ENCODE results near the gene ROCK2. TPM values are rescaled to one million over a fixed set of nuclear protein-coding genes. Genes with fewer than 3 reads are reported as not detected.

Gene ROCK2
- polyA plus RNA-seq, 1 of the 3 experiments (the other 2 are of a cell fraction), result 4.2 TPM

- TF ChIP-seq ZBTB33 (IDR thresholded peaks at IDR 0.05; ENCODE audit: borderline replicate concordance, low read depth) (no peak), FOXJ3 (CRISPR knock-in tag; IDR thresholded peaks at IDR 0.05) (no peak), SIN3A (IDR thresholded peaks at IDR 0.05; ENCODE audit: borderline replicate concordance, low read depth, low read length) (no peak), YY1 (IDR thresholded peaks at IDR 0.05; ENCODE audit: low read depth) (no peak)
Observed at GRCh38 chr2:11368059-11368572, 23.7 kb upstream of the ROCK2 start (continued).

GRCh38 chr2:11367170-11367730 is 22.8 kb upstream of the ROCK2 start:
- no peaks in the 10 kb centered on the region for H3K9me2 ChIP-seq
- no peaks in the 10 kb centered on the region for H3K36me3 ChIP-seq (replicated peaks in 1 of 2; ENCODE audit: control insufficient read depth in 1 of 2, insufficient read depth in 2 of 2, low read length in 1 of 2)
- no peak overlapping the region for H3K27ac ChIP-seq (ENCODE audit: low read depth in 2 of 2, low read length in 1 of 2)
- no peaks in the 10 kb centered on the region for H4K20me1 ChIP-seq (ENCODE audit: insufficient read depth)
- CTCF ChIA-PET, result interaction anchor here (0.8 to 1.9 kb wide), 6 partner anchors 9 to 235 kb away, joined by 3 to 5 read pairs (median 3); a partner anchor contains a TSS
- H3F3A ChIP-seq (replicated peaks; ENCODE audit: insufficient read depth), result peaks cover 8% of the 10 kb centered on the region
- no peak overlapping the region for H3K9ac ChIP-seq
- POLR2A ChIA-PET, result no interaction called here
- no peak overlapping the region for H3K4me3 ChIP-seq (ENCODE audit: low read depth in 2 of 2, low read length in 1 of 2)
- H3K79me2 ChIP-seq (ENCODE audit: insufficient read depth), result no peaks in the 10 kb centered on the region
- no peak for TF ChIP-seq ELF1 (IDR thresholded peaks at IDR 0.05)
- no peak for TF ChIP-seq RCOR1 (IDR thresholded peaks at IDR 0.05; ENCODE audit: low read length)
- no peak for TF ChIP-seq ZBTB33 (IDR thresholded peaks at IDR 0.05; ENCODE audit: borderline replicate concordance, low read depth)
- TF ChIP-seq JUND (IDR thresholded peaks at IDR 0.05), result no peak
- no peak overlapping the region for H3K4me2 ChIP-seq
- no peaks in the 10 kb centered on the region for H3K9me3 ChIP-seq
- no peak for DNase-seq
- H3K27me3 ChIP-seq (ENCODE audit: insufficient read depth), result no peaks in the 10 kb centered on the region
- peak overlapping the region; percentile 39; the same call in 1 of the 2 replicates for H2AFZ ChIP-seq (ENCODE audit: low read depth)
- peaks cover 0 to 21% of the 10 kb centered on the region in 2 experiments; a peak in 2 of 4 replicates for H3K4me1 ChIP-seq (ENCODE audit: control insufficient read depth in 1 of 2, insufficient read depth in 2 of 2, low read depth in 1 of 2, low read length in 1 of 2)
- 96% methylated on average over 1 of the region's 1 CpG for WGBS (ENCODE audit: low lambda C conversion rate)

DNA sequence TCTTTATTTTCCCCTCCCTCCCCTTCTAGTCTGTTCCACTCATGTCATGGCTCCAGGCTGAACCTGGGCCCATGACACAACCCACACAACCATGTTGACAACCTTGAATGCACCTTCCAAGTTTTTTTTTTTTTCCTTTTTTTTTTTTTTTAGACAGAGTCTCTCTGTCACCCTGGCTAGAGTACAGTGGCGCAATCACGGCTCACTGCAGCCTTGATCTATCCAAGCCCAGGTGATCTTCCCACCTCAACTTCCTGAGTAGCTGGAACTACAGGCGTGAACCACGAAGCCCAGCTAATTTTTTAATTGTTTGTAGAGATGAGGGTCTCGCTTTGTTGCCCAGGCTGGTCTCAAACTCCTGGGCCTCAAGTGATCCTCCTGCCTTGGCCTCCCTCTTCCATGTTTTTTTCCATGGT is 21.9 kb upstream of the ROCK2 start:
- 86% methylated on average over 5 of the region's 5 CpGs for whole genome bisulfite sequencing (ENCODE audit: low lambda C conversion rate)
- Histone ChIP-seq H4K20me1 (ENCODE audit: insufficient read depth) (no peaks in the 10 kb centered on the region), H3K36me3 (replicated peaks in 1 of 2; ENCODE audit: control insufficient read depth in 1 of 2, insufficient read depth in 2 of 2, low read length in 1 of 2) (no peaks in the 10 kb centered on the region), H3K4me2 (no peak overlapping the region), H3K9me3 (no peaks in the 10 kb centered on the region), H3K4me3 (ENCODE audit: low read depth in 2 of 2, low read length in 1 of 2) (no peak overlapping the region), H2AFZ (ENCODE audit: low read depth) (no peak overlapping the region), H3K4me1 (ENCODE audit: control insufficient read depth in 1 of 2, insufficient read depth in 2 of 2, low read depth in 1 of 2, low read length in 1 of 2) (peaks cover 0 to 15% of the 10 kb centered on the region in 2 experiments; a peak in 2 of 4 replicates), H3K9me2 (no peaks in the 10 kb centered on the region), H3K27ac (ENCODE audit: low read depth in 2 of 2, low read length in 1 of 2) (no peak overlapping the region), H3K27me3 (ENCODE audit: insufficient read depth) (no peaks in the 10 kb centered on the region), H3K79me2 (ENCODE audit: insufficient read depth) (no peaks in the 10 kb centered on the region), H3F3A (replicated peaks; ENCODE audit: insufficient read depth) (peaks cover 8% of the 10 kb centered on the region), H3K9ac (no peak overlapping the region)
- CTCF ChIA-PET, result interaction anchor here (1.4 to 1.5 kb wide), 2 partner anchors 13 to 17 kb away, joined by 3 read pairs; no protein-coding TSS in a partner anchor
- no peak for DNase-seq
- POLR2A ChIA-PET, result interaction anchor here (0.7 kb wide), 1 partner anchor 22 kb away, joined by 3 read pairs; the partner anchor contains the start of gene ROCK2
- TF ChIP-seq TAF1 (IDR thresholded peaks at IDR 0.05; ENCODE audit: borderline replicate concordance, low read depth, low read length), result no peak
- no peak for TF ChIP-seq GABPA (IDR thresholded peaks at IDR 0.05; ENCODE audit: low read depth)
- TF ChIP-seq RFX5 (IDR thresholded peaks at IDR 0.05; ENCODE audit: low read length), result no peak
- TF ChIP-seq ZBTB33 (IDR thresholded peaks at IDR 0.05; ENCODE audit: borderline replicate concordance, low read depth), result no peak
- TF ChIP-seq SIN3A (IDR thresholded peaks at IDR 0.05; ENCODE audit: borderline replicate concordance, low read depth, low read length), result no peak
- TF ChIP-seq FOSL2 (IDR thresholded peaks at IDR 0.05; ENCODE audit: borderline replicate concordance, low read depth), result no peak
- no peak for TF ChIP-seq YY1 (IDR thresholded peaks at IDR 0.05; ENCODE audit: low read depth)
- no peak for TF ChIP-seq ELF1 (IDR thresholded peaks at IDR 0.05)
- no peak for TF ChIP-seq CTCF (IDR thresholded peaks at IDR 0.05)
- TF ChIP-seq FOXM1 (IDR thresholded peaks at IDR 0.05; ENCODE audit: low read depth), result no peak
- no peak for TF ChIP-seq FOXJ3 (CRISPR knock-in tag; IDR thresholded peaks at IDR 0.05)
- no peak for TF ChIP-seq TEAD4 (IDR thresholded peaks at IDR 0.05; ENCODE audit: borderline replicate concordance, insufficient read depth)

Measured in SK-N-SH (cell line).